Measurements from ENCODE around the gene LRRC4B.
"Not testable (repeated sequence)": the region's sequence is repeated elsewhere in the genome, so short reads cannot be mapped to it uniquely, and the experiment has no call there.

LRRC4B gene

GRCh38 chr19:50567882-50568727 lies at the start of gene LRRC4B:
TSS of gene LRRC4B (minus strand) at chr19:50568435. CDS start at chr19:50548838, 19,597 bp downstream.
- no peak for DNase-seq

- not testable (repeated sequence) for DNase-seq
Observed at GRCh38 chr19:50612504-50613404, 44.5 kb upstream of the LRRC4B start.

- DNase-seq, result no peak
Observed at GRCh38 chr19:50607874-50608785, 39.9 kb upstream of the LRRC4B start.

GRCh38 chr19:50607388-50607787 lies 39.2 kb upstream of the LRRC4B start:
- DNase-seq, result no peak

- not testable (repeated sequence) for DNase-seq
Observed at GRCh38 chr19:50606059-50606836, 38.0 kb upstream of the LRRC4B start.

- DNase-seq, result not testable (repeated sequence)
Observed at GRCh38 chr19:50604264-50605073, 36.2 kb upstream of the LRRC4B start.

GRCh38 chr19:50602935-50603334 lies 34.7 kb upstream of the LRRC4B start:
- no peak for DNase-seq

- no peak for DNase-seq
Observed at GRCh38 chr19:50602496-50602895, 34.3 kb upstream of the LRRC4B start.

- DNase-seq, result no peak
Observed at GRCh38 chr19:50602089-50602422, 33.8 kb upstream of the LRRC4B start.

GRCh38 chr19:50601407-50602088 lies 33.3 kb upstream of the LRRC4B start:
- DNase-seq, result no peak

GRCh38 chr19:50599427-50599826 lies 31.2 kb upstream of the LRRC4B start:
- DNase-seq, result no peak

GRCh38 chr19:50590191-50590590 lies 22.0 kb upstream of the LRRC4B start:
- no peak for DNase-seq

- DNase-seq, result not testable (repeated sequence)
Observed at GRCh38 chr19:50581795-50582660, 13.8 kb upstream of the LRRC4B start.

GRCh38 chr19:50580970-50581634 lies 12.9 kb upstream of the LRRC4B start:
- DNase-seq, result no peak

- no peak for DNase-seq
Observed at GRCh38 chr19:50580240-50580639, 12.0 kb upstream of the LRRC4B start.

GRCh38 chr19:50576769-50577168 lies 8.5 kb upstream of the LRRC4B start:
- not testable (repeated sequence) for DNase-seq

GRCh38 chr19:50573741-50574461 lies 5.7 kb upstream of the LRRC4B start:
- no peak for DNase-seq

- no peak for DNase-seq
Observed at GRCh38 chr19:50570997-50571396, 2.8 kb upstream of the LRRC4B start.

Data from NCI-H510A (cell line).